Stimulated activated CD8-positive, alpha-beta memory T cell treated with anti-CD3 and anti-CD28 coated beads, Interleukin-2, amount 100 ng/mL, for 48 hours (primary cell): ENCODE data around the gene DDX10.
"Not testable (repeated sequence)": the region's sequence is repeated elsewhere in the genome, so short reads cannot be mapped to it uniquely, and the experiment has no call there.

Source experiments
- DNase-seq, 2 donors: peaks; one replicate each; pipeline ENCODE4 v3.0.0-alpha.2; 2020; ENCODE audit warnings: low read depth in 2 of 2

The DDX10 gene

DNA sequence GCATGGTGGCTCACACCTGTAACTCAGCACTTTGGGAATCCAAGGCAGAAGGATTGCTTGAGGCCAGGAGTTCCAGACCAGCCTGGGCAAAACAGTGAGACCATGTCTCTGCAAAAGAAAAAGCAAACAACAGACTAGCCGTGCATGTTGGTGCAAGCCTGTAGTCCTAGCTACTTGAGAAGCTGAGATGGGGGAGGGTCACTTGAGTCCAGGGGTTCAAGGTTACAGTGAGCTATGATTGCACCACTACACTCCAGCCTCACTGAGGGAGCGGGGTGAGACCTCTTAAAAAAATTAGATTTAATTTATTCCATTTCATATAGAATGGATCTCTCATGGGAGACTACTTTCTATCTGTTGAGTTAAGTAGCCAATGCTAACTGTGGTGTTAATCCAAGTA, 50.4 kb downstream of the DDX10 start:
- no peak for DNase-seq

DNA sequence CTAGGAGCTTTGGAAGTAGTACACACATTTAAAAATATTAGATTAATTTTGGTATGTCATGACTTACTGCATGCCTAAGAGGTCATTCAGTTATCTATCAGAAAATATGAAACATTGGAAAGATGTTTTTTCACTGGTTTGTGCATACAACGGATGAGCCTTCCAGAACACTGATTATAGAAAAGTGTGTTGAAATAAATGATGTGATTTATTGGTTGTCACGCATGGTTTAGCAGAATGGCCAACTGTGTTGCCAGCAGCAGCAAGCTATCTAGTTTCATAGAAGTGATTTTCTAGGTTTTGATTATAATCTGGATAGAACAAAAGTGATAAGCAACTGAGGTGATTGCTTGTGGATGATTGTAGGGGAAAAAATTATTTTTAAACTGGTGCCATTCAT, 53.6 kb downstream of the DDX10 start:
- no peak for DNase-seq

DNA sequence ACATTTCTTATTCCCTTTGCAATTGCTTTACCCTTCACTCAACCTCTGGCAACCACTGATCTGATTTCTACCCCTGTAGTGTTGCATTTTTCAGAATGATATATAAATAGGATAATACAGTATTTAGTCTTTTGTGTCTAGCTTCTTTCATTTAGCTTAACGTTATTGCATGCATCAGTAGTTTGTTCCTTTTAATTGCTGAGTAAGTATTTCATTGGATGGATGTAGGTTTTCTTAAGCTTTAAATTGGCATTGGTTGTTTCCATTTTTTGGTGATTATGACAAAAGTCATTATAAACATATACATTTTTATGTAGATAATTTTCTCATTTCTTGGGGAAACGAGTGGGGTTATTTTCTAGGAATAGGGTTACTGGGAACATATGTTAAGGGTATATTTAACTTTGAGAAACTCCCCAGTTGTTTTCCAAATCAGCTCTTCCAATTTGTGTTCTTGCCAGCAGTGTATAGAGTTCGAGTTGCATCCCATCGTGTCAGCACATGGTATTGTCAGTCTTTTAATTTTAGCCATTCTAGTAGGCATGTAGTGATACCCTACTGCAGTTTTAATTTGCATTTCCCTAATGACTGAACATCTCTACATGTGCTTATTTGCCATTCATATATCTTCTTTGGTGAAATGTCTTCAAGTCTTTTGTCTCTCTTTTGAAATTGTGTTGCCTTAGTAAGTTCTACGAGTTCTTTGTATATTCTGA, 60.3 kb downstream of the DDX10 start:
- no peak for DNase-seq

DNA sequence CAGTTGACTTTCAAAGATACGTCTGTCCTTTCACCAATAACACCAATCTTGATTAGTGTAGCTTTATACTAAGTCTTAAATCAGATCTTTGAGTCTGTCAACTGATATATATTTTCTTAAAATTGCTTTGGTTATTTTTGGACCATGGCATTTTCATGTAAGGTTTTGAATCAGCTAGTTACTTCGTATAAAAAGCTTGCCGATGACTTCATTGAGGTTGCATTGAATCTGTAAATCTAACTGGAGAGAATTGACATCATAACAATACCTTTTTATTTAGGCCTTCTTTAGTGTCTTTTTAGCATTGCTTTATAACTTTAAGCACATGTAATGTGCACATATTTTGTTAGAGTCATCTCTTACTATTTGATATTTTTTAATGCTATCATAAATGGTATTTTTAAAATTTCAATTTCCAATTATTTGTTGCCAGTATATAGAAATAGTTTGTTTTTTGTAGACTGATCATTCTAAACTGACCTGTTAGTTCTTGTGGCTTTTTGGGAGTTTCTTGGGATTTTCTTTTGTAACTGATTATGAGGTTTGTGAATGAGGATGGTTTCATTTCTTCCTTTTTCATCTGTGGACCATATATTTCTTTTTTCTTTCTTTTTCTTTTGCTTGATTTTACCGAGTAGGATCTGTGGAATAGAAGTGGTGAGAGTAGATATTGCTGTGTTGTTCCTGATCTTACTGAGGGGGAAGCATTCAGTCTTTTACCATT, 61.4 kb downstream of the DDX10 start:
- DNase-seq, result no peak

DNA sequence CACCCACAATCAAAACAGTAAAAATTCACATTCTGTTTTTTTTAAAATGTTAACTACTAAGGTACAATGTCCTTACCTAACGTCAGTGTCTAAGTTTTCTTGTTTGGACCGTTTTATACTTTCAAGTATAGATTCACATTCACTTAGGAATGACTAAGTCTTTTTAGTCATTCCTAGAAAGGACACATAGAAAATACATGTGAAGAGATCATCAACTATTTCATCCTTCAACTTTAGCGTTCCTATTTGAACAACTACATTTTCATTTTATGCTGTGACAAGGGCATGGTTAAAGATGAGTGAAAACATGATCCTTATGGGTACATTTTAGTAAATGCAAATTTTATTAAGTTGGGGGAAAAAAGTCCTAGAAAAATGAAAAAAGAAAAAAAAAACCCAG, 62.8 kb downstream of the DDX10 start:
- DNase-seq, result no peak

- no peak for DNase-seq
These were observed 64.5 kb downstream of the DDX10 start for GRCh38 chr11:108729227-108729871.

GRCh38 chr11:108732395-108732794, 67.5 kb downstream of the DDX10 start:
- no peak for DNase-seq

GRCh38 chr11:108733479-108734116, 68.7 kb downstream of the DDX10 start:
- DNase-seq, result peak; percentile 6 to 18

DNA sequence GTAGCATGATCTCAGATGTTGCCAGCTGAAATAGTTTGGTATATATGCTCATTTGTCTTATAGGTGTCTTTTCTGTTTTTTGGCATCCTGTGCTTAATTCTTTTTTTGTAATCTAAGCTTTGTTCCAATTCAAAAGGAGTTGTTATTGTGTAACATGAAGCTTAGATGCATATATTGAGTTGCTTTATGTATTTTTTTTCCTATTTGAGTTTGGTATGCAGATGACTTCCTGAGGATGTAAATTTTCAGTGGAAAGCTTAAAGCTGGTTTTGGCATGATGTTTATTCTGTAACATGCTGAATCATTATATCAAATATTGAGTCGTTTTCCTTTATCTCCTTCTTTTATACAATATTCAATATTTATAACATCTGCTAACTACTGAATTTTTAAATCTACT, 69.4 kb downstream of the DDX10 start:
- no peak for DNase-seq

DNA sequence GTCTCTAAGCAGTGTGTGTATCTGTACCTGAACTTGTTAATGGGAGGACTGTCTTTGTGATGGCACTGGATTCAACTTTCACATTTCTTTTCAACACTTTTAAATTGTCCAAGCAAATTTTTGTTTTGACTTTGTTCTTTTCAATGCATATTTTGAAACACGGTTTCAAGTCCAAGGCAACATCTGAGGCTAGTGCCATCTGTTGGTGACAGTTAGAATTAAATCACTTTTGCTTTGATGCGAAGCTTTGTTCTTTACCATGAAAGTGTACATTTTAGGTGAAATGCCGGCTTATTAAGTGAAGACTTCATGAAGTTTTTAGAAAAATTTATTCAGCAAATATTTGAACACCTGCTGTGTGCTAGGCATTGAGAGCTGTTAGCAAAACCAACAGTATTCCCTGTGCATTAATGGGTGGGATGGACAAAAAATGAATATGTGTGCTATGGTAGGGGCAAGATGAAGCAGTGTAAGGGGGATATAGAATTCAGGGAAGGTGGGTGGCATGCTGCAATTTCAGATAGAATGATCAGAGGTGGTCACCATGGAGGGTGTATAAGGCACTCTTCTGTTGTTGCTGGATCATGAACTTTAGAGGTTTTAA, 70.2 kb downstream of the DDX10 start:
- DNase-seq, result no peak

DNA sequence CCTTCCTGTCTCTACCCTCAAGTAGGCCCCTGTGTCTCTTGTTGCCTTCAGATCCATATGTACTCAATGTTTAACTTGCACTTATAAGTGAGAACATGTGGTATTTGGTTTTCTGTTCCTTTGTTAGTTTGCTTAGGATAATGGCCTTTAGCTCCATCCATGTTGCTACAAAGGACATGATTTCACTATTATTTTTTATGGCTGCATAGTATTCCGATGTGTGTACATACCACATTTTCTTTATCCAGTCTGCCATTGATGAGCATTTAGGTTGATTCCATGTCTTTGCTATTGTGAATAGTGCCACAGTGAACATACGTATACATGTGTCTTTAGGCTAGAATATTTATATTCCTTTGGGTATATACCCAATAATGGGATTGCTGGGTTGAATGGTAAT, 75.3 kb downstream of the DDX10 start:
- not testable (repeated sequence) for DNase-seq

DNA sequence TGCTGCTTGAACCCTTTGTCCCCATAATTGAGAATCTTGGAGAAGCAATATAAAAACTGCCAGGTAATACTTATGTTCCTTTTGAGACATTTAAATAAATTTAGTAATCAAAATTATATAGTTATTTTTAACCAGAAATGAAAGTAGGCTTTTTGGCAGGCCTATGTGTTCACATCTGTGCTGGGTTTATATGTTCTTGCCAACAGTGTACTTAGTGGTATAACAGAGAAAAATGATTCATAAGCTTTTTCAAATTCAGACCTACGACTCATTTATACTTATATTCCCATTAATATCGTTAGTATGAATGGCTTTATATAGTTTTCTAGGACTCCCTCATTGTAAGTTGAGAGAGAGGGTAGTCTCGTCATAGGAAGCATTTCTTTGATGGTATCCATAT, 79.0 kb downstream of the DDX10 start:
- no peak for DNase-seq

- no peak for DNase-seq
These were observed 84.1 kb downstream of the DDX10 start for GRCh38 chr11:108748968-108749367.

DNA sequence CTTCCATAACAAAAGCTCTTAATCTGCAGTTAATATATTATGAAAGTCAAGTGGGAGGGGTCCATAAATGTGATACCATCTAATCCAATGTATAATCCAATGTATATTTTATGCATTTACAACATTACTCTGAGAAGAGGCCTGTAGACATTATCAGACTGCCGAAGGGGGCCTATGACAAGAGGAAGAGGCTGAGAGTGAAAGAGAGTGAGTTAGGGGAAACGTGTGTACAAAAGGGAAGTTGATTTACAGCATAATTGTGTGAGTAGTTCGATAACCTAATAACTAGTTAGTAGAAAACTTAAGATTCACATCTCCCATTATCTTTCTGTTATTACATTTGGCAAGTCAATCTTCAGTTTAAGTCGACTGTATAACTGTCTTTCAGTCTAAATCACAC, 86.6 kb downstream of the DDX10 start:
- DNase-seq, result no peak

DNA sequence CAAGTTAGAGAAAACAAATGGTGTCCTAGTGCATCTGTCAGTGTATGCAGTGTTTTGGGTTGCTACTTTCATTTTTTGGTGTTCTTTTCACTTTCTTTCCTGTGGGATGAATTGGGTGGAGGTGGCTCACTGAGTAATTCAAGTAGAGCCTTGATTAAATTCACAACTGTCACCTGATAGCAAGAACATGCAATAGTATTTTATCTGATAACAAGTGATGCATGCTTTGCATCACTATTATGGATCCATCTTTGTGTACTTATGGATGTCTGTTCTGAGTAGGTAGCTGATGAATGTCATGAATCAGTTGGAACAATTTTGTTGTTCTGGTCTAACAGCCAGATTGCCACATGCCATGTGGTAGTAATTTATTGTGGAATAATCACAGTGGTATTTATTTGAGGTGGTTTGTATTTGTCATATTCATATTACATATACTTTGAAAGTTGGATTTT, 87.5 kb downstream of the DDX10 start:
- DNase-seq, result no peak

GRCh38 chr11:108754901-108755625, 90.2 kb downstream of the DDX10 start:
- DNase-seq, result no peak

DNA sequence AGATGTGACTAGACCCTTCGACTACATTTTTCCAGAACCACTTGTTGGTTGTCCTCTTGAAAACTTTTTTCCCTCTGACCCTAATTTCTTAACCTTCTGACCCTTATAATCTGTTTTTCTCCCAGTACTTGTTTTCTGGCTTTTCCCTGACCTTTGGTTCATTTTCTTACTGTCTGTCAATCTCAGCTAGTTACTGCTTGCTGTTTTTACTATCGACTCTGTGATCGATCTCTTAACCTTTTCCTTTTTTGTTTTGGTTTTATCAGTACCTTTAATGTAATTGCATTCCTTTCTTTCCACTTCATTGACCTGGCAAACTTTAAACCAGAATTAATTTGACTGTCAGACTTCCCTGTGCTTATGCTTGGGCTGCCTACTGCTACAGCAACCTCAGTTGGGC, 92.8 kb downstream of the DDX10 start:
- DNase-seq, result no peak

- no peak for DNase-seq
These were observed 93.6 kb downstream of the DDX10 start for GRCh38 chr11:108758458-108758857.

GRCh38 chr11:108766596-108767173, 101.8 kb downstream of the DDX10 start:
- no peak for DNase-seq

GRCh38 chr11:108768370-108768769, 103.5 kb downstream of the DDX10 start:
- no peak for DNase-seq

GRCh38 chr11:108768964-108769363, 104.1 kb downstream of the DDX10 start:
- DNase-seq, result no peak
